ENCODE results near the gene TSR3.

TSR3 gene

GRCh38 chr16:1351582-1352362, at the start of gene TSR3, which contains the start of gene GNPTG:
Gene TSR3 (minus strand): TSS chr16:1351878. CDS start chr16:1351804, 74 bp downstream.
Gene GNPTG (plus strand): TSS chr16:1351931. CDS start chr16:1351966, 35 bp downstream.
- FAIRE-seq (peak; percentile 64), DNase-seq (ENCODE audit: insufficient read length, low spot score) (peak; percentile 98)

GRCh38 chr16:1401061-1401757, 49.5 kb upstream of the TSR3 start:
- DNase-seq (ENCODE audit: insufficient read length, low spot score) (no peak), FAIRE-seq (no peak)

GRCh38 chr16:1398826-1399581, 47.3 kb upstream of the TSR3 start:
- DNase-seq (ENCODE audit: insufficient read length, low spot score) (no peak), FAIRE-seq (no peak)

DNA sequence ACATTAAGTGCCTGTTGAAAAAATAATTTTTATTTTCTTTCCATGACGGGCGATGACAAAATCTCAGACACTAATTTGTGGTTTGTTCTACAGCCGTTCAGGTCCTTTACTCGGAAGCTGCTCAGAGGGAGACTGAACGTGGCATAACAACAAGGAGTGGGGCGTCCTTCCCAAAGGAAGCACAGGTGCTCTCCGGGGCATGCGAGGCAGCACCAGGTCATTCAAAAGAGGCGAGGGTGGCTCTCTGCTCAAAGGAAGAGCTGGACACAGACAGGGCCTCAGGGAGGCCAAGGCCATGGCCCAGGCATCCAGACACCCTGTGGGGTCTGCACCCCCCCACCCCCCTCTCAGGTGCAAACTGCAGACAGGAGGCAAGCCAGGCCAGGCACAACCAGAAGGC, 46.7 kb upstream of the TSR3 start:
- FAIRE-seq: no peak
- DNase-seq (ENCODE audit: insufficient read length, low spot score): no peak

GRCh38 chr16:1397779-1398178, 46.1 kb upstream of the TSR3 start:
- DNase-seq (ENCODE audit: insufficient read length, low spot score): no peak
- FAIRE-seq: no peak

- DNase-seq (ENCODE audit: insufficient read length, low spot score): no peak
- no peak for FAIRE-seq
These were observed 43.9 kb upstream of the TSR3 start for GRCh38 chr16:1395444-1396031.

DNA sequence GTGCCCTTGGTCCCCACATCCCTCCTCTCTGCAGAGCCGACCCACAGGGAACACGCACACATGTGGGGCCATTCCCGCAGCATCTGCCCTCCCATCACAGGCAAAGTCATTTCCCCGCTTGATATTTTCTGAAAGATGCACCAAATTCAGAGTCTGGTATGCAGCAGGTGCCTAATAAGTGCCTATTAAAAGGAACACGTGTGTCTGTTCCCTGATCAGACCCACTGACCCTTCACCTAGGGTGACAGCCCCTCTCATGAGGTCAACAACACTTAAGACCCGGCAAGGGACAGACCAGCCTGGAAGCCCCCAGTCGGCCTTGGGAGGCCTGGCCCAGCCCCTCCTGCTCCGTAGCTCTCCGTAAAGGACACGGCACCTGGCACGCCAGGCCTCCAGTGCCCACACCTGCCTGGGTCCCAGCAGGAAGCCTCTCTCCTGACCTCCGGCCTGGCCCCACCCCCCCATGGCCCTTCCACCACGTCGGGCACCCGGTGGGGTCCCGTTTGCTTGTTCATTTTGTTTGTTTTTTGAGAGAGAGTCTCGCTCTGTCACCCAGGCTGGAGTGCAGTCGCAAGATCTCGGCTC, 42.8 kb upstream of the TSR3 start:
- FAIRE-seq (no peak), DNase-seq (ENCODE audit: insufficient read length, low spot score) (no peak)

- DNase-seq (ENCODE audit: insufficient read length, low spot score) (no peak), FAIRE-seq (no peak)
These were observed 42.0 kb upstream of the TSR3 start for GRCh38 chr16:1393613-1394176.

DNA sequence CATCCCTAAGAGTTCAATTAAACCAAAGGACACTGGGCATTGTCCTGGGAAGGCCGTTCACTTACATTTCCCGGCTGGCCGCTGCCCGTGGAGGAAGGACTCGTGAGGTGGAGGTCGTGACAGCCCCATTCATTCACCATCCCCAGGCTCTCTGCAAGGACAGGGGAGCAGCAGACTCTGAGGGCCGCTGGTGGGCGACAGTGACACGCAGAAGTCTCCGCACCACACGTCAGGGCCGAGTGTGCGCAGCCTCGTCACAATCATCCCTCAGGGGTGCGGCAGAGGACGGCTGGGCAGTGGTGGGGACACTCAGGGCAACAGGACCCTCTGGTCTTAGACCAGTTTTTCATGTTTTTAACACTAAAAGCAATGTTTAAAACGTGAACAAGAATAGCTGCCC, 41.1 kb upstream of the TSR3 start:
- no peak for DNase-seq (ENCODE audit: insufficient read length, low spot score)
- FAIRE-seq: no peak

DNA sequence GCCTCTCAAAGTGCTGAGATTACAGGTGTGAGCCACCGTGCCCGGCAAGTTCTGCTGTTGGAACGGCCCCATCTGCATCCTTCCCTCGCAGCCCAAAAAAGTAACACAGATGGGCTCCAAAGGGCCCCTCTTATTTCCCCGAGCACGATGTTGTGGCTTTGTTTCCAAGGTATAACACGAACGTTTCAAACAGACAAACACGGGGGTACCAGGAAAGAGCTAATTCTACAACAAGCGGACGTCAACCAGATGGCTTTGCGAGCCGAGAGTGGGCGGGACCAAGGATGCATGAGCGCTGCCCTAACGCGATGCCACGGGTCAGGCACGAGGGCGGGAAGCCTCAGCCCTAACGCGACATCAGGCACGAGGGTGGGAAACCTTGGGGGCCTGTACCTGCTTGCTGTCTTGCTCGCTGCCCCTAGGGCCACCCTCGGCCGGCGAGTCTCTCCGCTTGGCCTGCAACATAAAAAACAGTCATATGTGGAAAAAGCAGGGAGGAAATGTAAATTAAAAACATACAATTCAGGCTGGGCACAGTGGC, 38.6 kb upstream of the TSR3 start:
- FAIRE-seq (no peak), DNase-seq (ENCODE audit: insufficient read length, low spot score) (no peak)

DNA sequence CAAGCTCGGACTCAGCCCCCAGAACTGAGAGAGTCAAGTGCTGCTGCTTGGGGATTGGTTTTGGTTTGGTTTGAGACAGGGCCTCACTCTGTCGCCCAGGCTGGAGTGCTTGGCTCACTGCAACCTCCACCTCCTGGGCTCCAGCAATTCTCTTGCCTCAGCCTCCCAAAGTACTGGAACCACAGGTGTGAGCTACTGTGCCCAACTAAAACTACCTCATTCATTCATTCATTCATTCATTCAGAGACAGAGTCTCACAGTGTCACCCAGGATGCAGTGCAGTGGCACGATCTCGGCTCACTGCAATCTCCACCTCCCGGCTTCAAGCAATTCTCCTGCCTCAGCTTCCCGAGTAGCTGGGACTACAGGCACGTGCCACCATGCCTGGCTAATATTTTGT, 38.1 kb upstream of the TSR3 start:
- FAIRE-seq: no peak
- no peak for DNase-seq (ENCODE audit: insufficient read length, low spot score)

DNA sequence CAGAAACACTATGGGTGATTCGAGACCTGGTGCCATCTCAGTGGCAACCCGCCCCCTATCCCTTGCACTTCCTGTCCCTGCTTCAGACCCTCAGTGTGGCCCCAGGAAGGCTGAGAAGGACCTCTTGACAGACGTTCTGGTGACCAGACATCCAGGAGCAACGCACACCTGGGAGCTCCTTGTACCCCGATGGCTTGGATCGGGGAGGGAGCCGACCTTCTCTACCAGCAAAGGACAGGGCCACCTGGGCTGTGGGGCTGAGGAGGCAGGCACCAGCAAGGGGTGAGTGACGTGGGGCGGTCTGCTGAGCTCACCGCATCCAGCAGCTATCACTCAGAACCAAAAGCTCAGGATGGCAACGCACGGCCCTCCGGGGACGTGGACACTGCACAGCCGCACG, 35.7 kb upstream of the TSR3 start:
- FAIRE-seq (no peak), DNase-seq (ENCODE audit: insufficient read length, low spot score) (no peak)

DNA sequence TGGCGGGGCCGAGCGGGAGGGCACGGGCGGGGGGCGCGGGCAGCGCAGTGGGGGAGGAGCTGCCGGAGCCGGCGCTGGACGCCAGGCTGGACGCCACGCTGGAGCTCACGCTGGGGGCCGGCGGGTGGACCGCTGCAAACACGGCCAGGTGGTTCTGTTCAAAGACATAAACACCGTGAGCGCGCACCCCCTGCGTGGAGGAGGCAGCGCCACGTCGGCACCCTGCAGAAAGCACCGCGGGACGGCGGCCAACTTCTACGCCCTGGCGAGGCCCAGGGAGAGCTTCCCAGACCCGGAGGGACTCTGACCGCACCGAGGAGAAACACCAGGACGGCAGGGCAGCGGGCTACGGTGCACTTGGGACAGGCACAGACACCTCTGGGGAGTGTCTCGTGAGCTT, 33.6 kb upstream of the TSR3 start:
- FAIRE-seq: no peak
- DNase-seq (ENCODE audit: insufficient read length, low spot score): no peak

- DNase-seq (ENCODE audit: insufficient read length, low spot score): no peak
- FAIRE-seq: no peak
These were observed 31.9 kb upstream of the TSR3 start for GRCh38 chr16:1383556-1383955.

GRCh38 chr16:1381612-1382406, 30.1 kb upstream of the TSR3 start:
- DNase-seq (ENCODE audit: insufficient read length, low spot score) (no peak), FAIRE-seq (no peak)

DNA sequence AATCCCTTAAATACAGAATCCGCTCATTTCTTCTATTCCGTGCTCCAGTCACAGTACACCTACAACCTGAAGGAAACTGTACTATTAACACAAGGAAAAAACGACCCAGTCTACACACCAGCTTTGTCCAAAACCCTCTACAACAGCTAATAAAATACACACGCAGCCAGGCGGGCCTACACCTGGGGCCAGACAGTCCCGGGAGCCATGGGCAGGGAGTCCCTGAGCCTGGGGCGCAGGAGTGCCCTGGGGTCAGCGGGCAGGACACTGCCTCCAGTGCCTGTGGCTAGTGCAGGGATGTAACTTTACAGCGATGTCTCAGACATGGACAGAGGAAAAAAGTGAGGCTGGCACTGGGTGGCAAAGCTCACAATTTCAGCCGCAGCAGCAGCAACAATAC, 28.5 kb upstream of the TSR3 start:
- FAIRE-seq: no peak

GRCh38 chr16:1379304-1380076, 27.8 kb upstream of the TSR3 start:
- DNase-seq (ENCODE audit: insufficient read length, low spot score): peak; percentile 86
- no peak for FAIRE-seq

More for the DNA sequence above, 28.5 kb upstream of the TSR3 start:
- no peak for DNase-seq (ENCODE audit: insufficient read length, low spot score)

DNA sequence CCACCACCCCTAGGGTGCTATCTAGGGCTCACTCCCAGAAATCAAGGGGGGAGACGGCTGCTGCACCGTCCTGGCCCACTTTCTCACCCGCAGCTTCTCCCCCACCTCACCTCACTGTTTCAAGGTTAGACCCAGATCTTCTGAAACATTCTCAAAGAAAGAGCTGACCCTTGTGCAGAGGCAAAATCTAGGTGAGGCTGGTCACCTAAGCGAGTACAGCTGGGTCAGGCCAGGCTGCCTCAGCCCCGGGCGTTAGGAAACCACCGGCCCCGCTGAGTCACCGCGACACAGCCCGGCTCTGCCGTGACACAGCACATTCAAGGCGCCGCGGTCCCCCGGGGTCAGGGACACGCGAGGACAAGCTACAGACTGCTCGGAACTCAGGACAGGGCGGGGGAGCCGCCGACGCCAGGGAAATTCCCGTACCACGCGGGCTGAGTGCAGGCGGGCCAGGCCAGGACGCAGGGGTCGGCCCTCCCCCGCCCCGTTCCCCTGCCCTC, 27.2 kb upstream of the TSR3 start:
- DNase-seq (ENCODE audit: insufficient read length, low spot score): peak; percentile 62

More for the DNA sequence above, 27.2 kb upstream of the TSR3 start:
- peak; percentile 69 for FAIRE-seq

All from GM19239 (cell line).